Loucy (cell line): ENCODE measurements around the gene CACNG5.

Experiments used
- H2AFZ ChIP-seq: fragments of 200-600 bp; sonication (generic); 2 replicates; pipeline ENCODE4 v1.6.0; 2016; ENCODE audit warnings: antibody characterized with exemption, mild to moderate bottlenecking, low read length, moderate library complexity
- H3F3A ChIP-seq: fragments of 200-600 bp; 2 replicates; pipeline ENCODE4 v1.6.0; 2016; ENCODE audit warnings: antibody characterized with exemption, low read depth, mild to moderate bottlenecking
- H3K27me3 ChIP-seq: fragments of 200-600 bp; sonication (generic); 2 replicates; pipeline ENCODE4 v1.6.1; 2014; ENCODE audit warnings: low read length, mild to moderate bottlenecking; ENCODE audit not compliant: insufficient read depth, poor library complexity, severe bottlenecking
- H3K36me3 ChIP-seq: fragments of 200-600 bp; sonication (generic); 2 replicates; pipeline ENCODE4 v1.6.1; 2016; ENCODE audit warnings: low read length; ENCODE audit not compliant: insufficient read depth
- H3K4me1 ChIP-seq: fragments of 200-600 bp; sonication (generic); 2 replicates; pipeline ENCODE4 v1.5.1; 2014; ENCODE audit warnings: low read length, mild to moderate bottlenecking; ENCODE audit not compliant: insufficient read depth, poor library complexity, severe bottlenecking
- H3K4me2 ChIP-seq: fragments of 200-600 bp; sonication (generic); 2 replicates; pipeline ENCODE4 v1.6.0; 2014; ENCODE audit warnings: antibody characterized with exemption, low read length, low read depth, mild to moderate bottlenecking; ENCODE audit not compliant: poor library complexity, severe bottlenecking
- H3K4me3 ChIP-seq: fragments of 200-600 bp; sonication (generic); 2 replicates; pipeline ENCODE4 v1.5.1; 2014; ENCODE audit warnings: low read length, mild to moderate bottlenecking, mixed read lengths; ENCODE audit not compliant: poor library complexity, severe bottlenecking
- H3K79me2 ChIP-seq: fragments of 200-600 bp; sonication (generic); 2 replicates; pipeline ENCODE4 v1.6.1; 2014; ENCODE audit warnings: low read length; ENCODE audit not compliant: insufficient read depth
- H3K9ac ChIP-seq: fragments of 200-600 bp; sonication (generic); 2 replicates; pipeline ENCODE4 v1.6.0; 2014; ENCODE audit warnings: mild to moderate bottlenecking, low read depth, low read length, moderate library complexity; ENCODE audit not compliant: poor library complexity, severe bottlenecking
- H3K9me2 ChIP-seq: fragments of 200-600 bp; sonication (generic); replicated peaks from 2 replicates; pipeline ENCODE4 v1.6.1; 2016; ENCODE audit warnings: low read depth, low read length, mixed read lengths
- H3K9me3 ChIP-seq: fragments of 200-600 bp; sonication (generic); 2 replicates; pipeline ENCODE4 v1.6.1; 2014; ENCODE audit warnings: mild to moderate bottlenecking, antibody characterized with exemption, low read length, low read depth; ENCODE audit not compliant: insufficient read depth
- H4K20me1 ChIP-seq: fragments of 200-600 bp; sonication (generic); 2 replicates; pipeline ENCODE4 v1.6.0; 2014; ENCODE audit warnings: antibody characterized with exemption, low read length, mild to moderate bottlenecking; ENCODE audit not compliant: insufficient read depth, poor library complexity, severe bottlenecking
- EZH2phosphoT487 ChIP-seq: fragments of 200-600 bp; IDR thresholded peaks from 2 replicates; pipeline ENCODE4 v1.6.1; 2018; ENCODE audit warnings: antibody characterized with exemption, mild to moderate bottlenecking, moderate library complexity, borderline replicate concordance
- TF ChIP-seq, protein P1 (sequence below): fragments of 200-600 bp; sonication (generic); conservative IDR thresholded peaks from 2 replicates; pipeline ENCODE4 v1.5.1; 2014; ENCODE audit warnings: mild to moderate bottlenecking, antibody characterized with exemption, low read length

CACNG5 gene

GRCh38 chr17:66835476-66835875 is 559 bp downstream of the CACNG5 start:
- no peak overlapping the region for H3K4me3 ChIP-seq
- H3K79me2 ChIP-seq = no peaks in the 10 kb centered on the region
- no peak for TF ChIP-seq EZH2phosphoT487
- TF ChIP-seq, protein P1, sequence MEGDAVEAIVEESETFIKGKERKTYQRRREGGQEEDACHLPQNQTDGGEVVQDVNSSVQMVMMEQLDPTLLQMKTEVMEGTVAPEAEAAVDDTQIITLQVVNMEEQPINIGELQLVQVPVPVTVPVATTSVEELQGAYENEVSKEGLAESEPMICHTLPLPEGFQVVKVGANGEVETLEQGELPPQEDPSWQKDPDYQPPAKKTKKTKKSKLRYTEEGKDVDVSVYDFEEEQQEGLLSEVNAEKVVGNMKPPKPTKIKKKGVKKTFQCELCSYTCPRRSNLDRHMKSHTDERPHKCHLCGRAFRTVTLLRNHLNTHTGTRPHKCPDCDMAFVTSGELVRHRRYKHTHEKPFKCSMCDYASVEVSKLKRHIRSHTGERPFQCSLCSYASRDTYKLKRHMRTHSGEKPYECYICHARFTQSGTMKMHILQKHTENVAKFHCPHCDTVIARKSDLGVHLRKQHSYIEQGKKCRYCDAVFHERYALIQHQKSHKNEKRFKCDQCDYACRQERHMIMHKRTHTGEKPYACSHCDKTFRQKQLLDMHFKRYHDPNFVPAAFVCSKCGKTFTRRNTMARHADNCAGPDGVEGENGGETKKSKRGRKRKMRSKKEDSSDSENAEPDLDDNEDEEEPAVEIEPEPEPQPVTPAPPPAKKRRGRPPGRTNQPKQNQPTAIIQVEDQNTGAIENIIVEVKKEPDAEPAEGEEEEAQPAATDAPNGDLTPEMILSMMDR = no peak
- H3K9me3 ChIP-seq = no peaks in the 10 kb centered on the region
- H4K20me1 ChIP-seq = no peaks in the 10 kb centered on the region
- H3K9me2 ChIP-seq = no peaks in the 10 kb centered on the region
- no peaks in the 10 kb centered on the region for H3K4me1 ChIP-seq
- no peak overlapping the region for H3K9ac ChIP-seq
- H2AFZ ChIP-seq = no peak overlapping the region
- H3K36me3 ChIP-seq = no peaks in the 10 kb centered on the region
- H3K4me2 ChIP-seq = no peak overlapping the region
- H3K27me3 ChIP-seq = no peaks in the 10 kb centered on the region
- H3F3A ChIP-seq = no peaks in the 10 kb centered on the region

DNA sequence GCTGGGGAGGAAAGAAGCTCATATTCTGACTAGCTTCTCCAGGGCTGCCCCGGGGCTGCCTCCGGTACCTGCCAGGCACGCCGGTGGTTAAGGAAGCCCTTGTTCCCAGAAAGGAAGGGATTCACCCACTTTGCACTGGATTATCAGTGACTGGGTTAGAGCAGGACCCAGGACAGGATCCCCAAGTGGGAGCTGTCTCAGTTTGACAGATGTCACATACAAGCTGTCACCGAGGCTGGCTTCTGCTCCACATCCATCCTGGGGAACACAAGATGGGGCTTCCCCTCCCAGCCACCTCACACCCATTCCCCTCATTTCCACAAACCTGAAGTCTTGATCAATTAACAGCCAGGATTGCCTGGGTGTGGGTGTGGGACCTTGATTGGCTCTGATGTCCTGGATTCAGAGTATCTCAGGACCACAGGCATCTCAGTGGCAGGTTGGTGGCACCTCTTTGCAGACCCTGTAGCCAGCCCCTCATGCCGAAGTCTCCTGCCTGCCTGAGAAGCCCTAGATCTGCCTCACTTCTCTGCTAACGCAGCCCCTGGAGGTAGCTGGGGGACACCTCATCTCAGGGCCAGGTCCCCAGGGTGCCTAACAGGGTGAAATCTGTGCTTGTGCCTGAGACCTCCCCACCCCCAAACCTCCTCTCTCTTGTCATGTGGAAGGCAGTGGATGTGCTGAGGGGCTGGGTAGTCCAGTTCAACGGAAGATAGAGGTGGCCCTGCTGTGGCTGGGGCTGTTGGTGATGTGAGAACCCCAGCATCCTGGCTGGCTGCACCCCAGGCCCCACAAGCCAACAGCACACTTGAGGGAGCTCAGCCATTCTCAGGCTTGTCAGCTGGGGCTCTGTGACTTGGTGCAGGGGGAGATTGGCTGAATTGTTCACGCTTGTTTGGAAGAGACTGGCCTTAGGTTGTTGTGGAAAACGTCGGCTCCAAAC is 1.4 kb downstream of the CACNG5 start:
- H3K4me3 ChIP-seq = no peak overlapping the region
- no peaks in the 10 kb centered on the region for H3K36me3 ChIP-seq
- no peaks in the 10 kb centered on the region for H3K79me2 ChIP-seq

DNA sequence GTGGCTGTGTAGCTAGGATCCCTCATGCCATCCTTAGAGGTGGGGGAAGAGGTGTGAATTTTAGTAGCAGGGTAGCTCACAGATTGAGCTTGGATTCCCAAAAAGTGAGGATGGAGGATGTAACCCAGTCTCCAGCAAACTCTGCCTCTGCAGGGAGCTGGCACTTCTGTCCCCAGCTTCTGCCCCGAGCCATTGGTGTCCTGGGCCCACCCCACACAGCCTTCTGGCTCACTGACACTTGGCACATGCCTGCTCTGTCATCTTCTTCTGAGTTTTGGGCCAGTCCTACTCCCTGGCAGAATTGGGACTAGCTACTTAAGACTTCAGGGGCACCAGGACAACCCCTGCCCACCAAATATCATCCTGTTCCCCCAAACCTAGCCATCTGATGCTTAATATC is 2.3 kb downstream of the CACNG5 start:
- no peaks in the 10 kb centered on the region for H3K27me3 ChIP-seq
- no peaks in the 10 kb centered on the region for H3F3A ChIP-seq
- TF ChIP-seq, protein P1 = no peak
- TF ChIP-seq EZH2phosphoT487 = no peak
- H2AFZ ChIP-seq = no peak overlapping the region
- no peak overlapping the region for H3K4me3 ChIP-seq
- no peak overlapping the region for H3K4me2 ChIP-seq
- no peaks in the 10 kb centered on the region for H3K9me2 ChIP-seq
- H3K9me3 ChIP-seq = no peaks in the 10 kb centered on the region
- H3K4me1 ChIP-seq = no peaks in the 10 kb centered on the region
- H3K36me3 ChIP-seq = no peaks in the 10 kb centered on the region
- no peaks in the 10 kb centered on the region for H3K79me2 ChIP-seq
- no peak overlapping the region for H3K9ac ChIP-seq
- H4K20me1 ChIP-seq = no peaks in the 10 kb centered on the region

More for the DNA sequence above, 1.4 kb downstream of the CACNG5 start:
- Histone ChIP-seq H3K4me2 (no peak overlapping the region), H3K4me1 (no peaks in the 10 kb centered on the region), H3K27me3 (no peaks in the 10 kb centered on the region), H3K9ac (no peak overlapping the region), H3K9me2 (no peaks in the 10 kb centered on the region), H3K9me3 (no peaks in the 10 kb centered on the region), H4K20me1 (no peaks in the 10 kb centered on the region), H2AFZ (no peak overlapping the region), H3F3A (no peaks in the 10 kb centered on the region)
- TF ChIP-seq, protein P1 = no peak
- no peak for TF ChIP-seq EZH2phosphoT487
